ENCODE data around the gene PRTFDC1.

PRTFDC1 gene

DNA sequence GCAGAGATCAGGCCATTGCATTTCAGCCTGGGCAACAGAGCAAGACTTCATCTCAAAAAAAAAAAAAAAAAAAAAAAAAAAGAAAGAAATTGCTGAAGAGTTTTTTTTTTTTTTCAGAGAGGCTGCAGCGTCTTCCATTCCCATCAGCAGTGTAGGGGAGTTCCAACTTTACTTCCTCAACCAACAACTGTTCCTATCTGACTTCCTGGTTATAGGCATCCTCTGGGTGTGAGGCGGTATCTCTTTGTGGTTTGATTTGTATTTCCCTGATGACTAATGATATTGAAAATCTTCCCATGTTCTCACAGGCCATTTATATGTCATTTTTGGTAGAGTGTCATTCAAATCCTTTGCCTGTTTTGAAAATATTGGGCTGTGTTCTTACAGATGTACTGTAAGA lies 40.2 kb downstream of the PRTFDC1 start:
- Histone ChIP-seq H3K56ac (ENCODE audit: low read length) (no peak overlapping the region), H3K4me3 (ENCODE audit: low read length) (no peak overlapping the region), H3K79me1 (ENCODE audit: low read length) (no peaks in the 10 kb centered on the region), H3K4me2 (ENCODE audit: low read length) (no peak overlapping the region), H3K23ac (ENCODE audit: low read length) (no peak overlapping the region), H3K27me3 (ENCODE audit: insufficient read depth, low read length, poor library complexity) (no peaks in the 10 kb centered on the region), H2AK5ac (ENCODE audit: low read length) (no peak overlapping the region), H3K27ac (ENCODE audit: low read depth, low read length) (no peak overlapping the region), H3K18ac (ENCODE audit: low read length) (no peak overlapping the region), H3K4me1 (ENCODE audit: control insufficient read depth, low read depth, low read length) (no peaks in the 10 kb centered on the region), H2BK15ac (replicated peaks; ENCODE audit: low read depth) (no peak overlapping the region), H3K9ac (ENCODE audit: low read length) (no peak overlapping the region), H3K79me2 (ENCODE audit: control insufficient read depth, insufficient read depth, low read length) (no peaks in the 10 kb centered on the region), H3K4ac (ENCODE audit: low read depth, low read length) (no peak overlapping the region), H3K36me3 (ENCODE audit: control insufficient read depth, insufficient read depth, low read length) (no peaks in the 10 kb centered on the region), H4K8ac (ENCODE audit: low read depth, low read length) (no peak overlapping the region), H2BK5ac (ENCODE audit: low read length) (no peak overlapping the region), H4K5ac (ENCODE audit: low read length) (no peak overlapping the region), H2BK120ac (ENCODE audit: low read depth, low read length) (no peak overlapping the region)
- WGBS (ENCODE audit: extremely low coverage, insufficient coverage, low lambda C conversion rate) = no CpG with 5 or more reads among the region's 2 CpGs
- no peak for DNase-seq

DNA sequence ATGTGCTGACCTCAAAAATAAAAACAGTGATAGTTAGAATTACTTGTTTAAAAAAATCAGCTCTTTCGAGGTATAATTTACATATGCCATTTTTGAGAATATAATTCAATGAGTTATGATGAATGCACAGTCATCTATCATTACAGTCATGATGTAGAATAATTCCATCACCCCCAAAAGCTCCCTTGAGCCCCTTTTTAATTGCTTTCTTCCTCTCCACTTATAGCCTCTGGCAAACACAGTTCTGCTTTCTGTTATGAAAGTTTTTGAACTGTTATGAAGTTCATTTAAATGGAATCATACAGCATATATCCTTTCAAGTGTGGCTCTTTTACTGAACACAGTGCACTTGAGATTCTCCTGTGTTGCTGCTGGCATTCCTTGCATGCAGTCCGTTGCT lies 41.4 kb downstream of the PRTFDC1 start:
- Histone ChIP-seq H4K8ac (ENCODE audit: low read depth, low read length) (no peak overlapping the region), H3K4me3 (ENCODE audit: low read length) (no peak overlapping the region), H3K79me1 (ENCODE audit: low read length) (no peaks in the 10 kb centered on the region), H3K23ac (ENCODE audit: low read length) (no peak overlapping the region), H2AK5ac (ENCODE audit: low read length) (no peak overlapping the region), H3K18ac (ENCODE audit: low read length) (no peak overlapping the region), H3K9ac (ENCODE audit: low read length) (no peak overlapping the region), H3K36me3 (ENCODE audit: control insufficient read depth, insufficient read depth, low read length) (no peaks in the 10 kb centered on the region), H2BK5ac (ENCODE audit: low read length) (no peak overlapping the region), H3K4me1 (ENCODE audit: control insufficient read depth, low read depth, low read length) (no peaks in the 10 kb centered on the region), H4K5ac (ENCODE audit: low read length) (no peak overlapping the region), H2BK15ac (replicated peaks; ENCODE audit: low read depth) (no peak overlapping the region), H3K4ac (ENCODE audit: low read depth, low read length) (no peak overlapping the region), H2BK120ac (ENCODE audit: low read depth, low read length) (no peak overlapping the region), H3K56ac (ENCODE audit: low read length) (no peak overlapping the region), H3K27ac (ENCODE audit: low read depth, low read length) (no peak overlapping the region), H3K4me2 (ENCODE audit: low read length) (no peak overlapping the region), H3K27me3 (ENCODE audit: insufficient read depth, low read length, poor library complexity) (no peaks in the 10 kb centered on the region), H3K79me2 (ENCODE audit: control insufficient read depth, insufficient read depth, low read length) (no peaks in the 10 kb centered on the region)
- no peak for DNase-seq
- WGBS (ENCODE audit: extremely low coverage, insufficient coverage, low lambda C conversion rate) = no CpG with 5 or more reads among the region's 2 CpGs

- no peak for DNase-seq
- no peak overlapping the region for H3K4me3 ChIP-seq (ENCODE audit: low read length)
- H2AK5ac ChIP-seq (ENCODE audit: low read length) = no peak overlapping the region
- no peak overlapping the region for H4K8ac ChIP-seq (ENCODE audit: low read depth, low read length)
- H2BK15ac ChIP-seq (replicated peaks; ENCODE audit: low read depth) = no peak overlapping the region
- H3K9ac ChIP-seq (ENCODE audit: low read length) = no peak overlapping the region
- no peaks in the 10 kb centered on the region for H3K79me1 ChIP-seq (ENCODE audit: low read length)
- H3K18ac ChIP-seq (ENCODE audit: low read length) = no peak overlapping the region
- H3K79me2 ChIP-seq (ENCODE audit: control insufficient read depth, insufficient read depth, low read length) = no peaks in the 10 kb centered on the region
- H2BK5ac ChIP-seq (ENCODE audit: low read length) = no peak overlapping the region
- no peaks in the 10 kb centered on the region for H3K27me3 ChIP-seq (ENCODE audit: insufficient read depth, low read length, poor library complexity)
- H3K4me1 ChIP-seq (ENCODE audit: control insufficient read depth, low read depth, low read length) = no peaks in the 10 kb centered on the region
- H3K23ac ChIP-seq (ENCODE audit: low read length) = no peak overlapping the region
- no peaks in the 10 kb centered on the region for H3K36me3 ChIP-seq (ENCODE audit: control insufficient read depth, insufficient read depth, low read length)
- H3K56ac ChIP-seq (ENCODE audit: low read length) = no peak overlapping the region
- H3K27ac ChIP-seq (ENCODE audit: low read depth, low read length) = no peak overlapping the region
- no peak overlapping the region for H3K4ac ChIP-seq (ENCODE audit: low read depth, low read length)
- H3K4me2 ChIP-seq (ENCODE audit: low read length) = no peak overlapping the region
- H2BK120ac ChIP-seq (ENCODE audit: low read depth, low read length) = no peak overlapping the region
- no peak overlapping the region for H4K5ac ChIP-seq (ENCODE audit: low read length)
Observed at GRCh38 chr10:24910574-24910973, 41.8 kb downstream of the PRTFDC1 start.

- Histone ChIP-seq H2BK5ac (ENCODE audit: low read length) (no peak overlapping the region), H2AK5ac (ENCODE audit: low read length) (no peak overlapping the region), H2BK120ac (ENCODE audit: low read depth, low read length) (no peak overlapping the region), H3K79me2 (ENCODE audit: control insufficient read depth, insufficient read depth, low read length) (no peaks in the 10 kb centered on the region), H3K27me3 (ENCODE audit: insufficient read depth, low read length, poor library complexity) (no peaks in the 10 kb centered on the region), H3K36me3 (ENCODE audit: control insufficient read depth, insufficient read depth, low read length) (no peaks in the 10 kb centered on the region), H3K56ac (ENCODE audit: low read length) (no peak overlapping the region), H3K18ac (ENCODE audit: low read length) (no peak overlapping the region), H3K4me2 (ENCODE audit: low read length) (no peak overlapping the region), H3K9ac (ENCODE audit: low read length) (no peak overlapping the region), H3K4ac (ENCODE audit: low read depth, low read length) (no peak overlapping the region), H3K27ac (ENCODE audit: low read depth, low read length) (no peak overlapping the region), H3K4me3 (ENCODE audit: low read length) (no peak overlapping the region), H3K79me1 (ENCODE audit: low read length) (no peaks in the 10 kb centered on the region), H2BK15ac (replicated peaks; ENCODE audit: low read depth) (no peak overlapping the region), H4K5ac (ENCODE audit: low read length) (no peak overlapping the region), H4K8ac (ENCODE audit: low read depth, low read length) (no peak overlapping the region), H3K4me1 (ENCODE audit: control insufficient read depth, low read depth, low read length) (no peaks in the 10 kb centered on the region), H3K23ac (ENCODE audit: low read length) (no peak overlapping the region)
- DNase-seq = no peak
- WGBS (ENCODE audit: extremely low coverage, insufficient coverage, low lambda C conversion rate) = no CpG with 5 or more reads among the region's 2 CpGs
Observed at GRCh38 chr10:24908793-24909423, 43.5 kb downstream of the PRTFDC1 start.

GRCh38 chr10:24907956-24908355 lies 44.5 kb downstream of the PRTFDC1 start:
- Histone ChIP-seq H2BK15ac (replicated peaks; ENCODE audit: low read depth) (no peak overlapping the region), H3K56ac (ENCODE audit: low read length) (no peak overlapping the region), H3K18ac (ENCODE audit: low read length) (no peak overlapping the region), H2BK5ac (ENCODE audit: low read length) (no peak overlapping the region), H3K4me2 (ENCODE audit: low read length) (no peak overlapping the region), H4K5ac (ENCODE audit: low read length) (no peak overlapping the region), H3K79me2 (ENCODE audit: control insufficient read depth, insufficient read depth, low read length) (no peaks in the 10 kb centered on the region), H3K27me3 (ENCODE audit: insufficient read depth, low read length, poor library complexity) (no peaks in the 10 kb centered on the region), H4K8ac (ENCODE audit: low read depth, low read length) (no peak overlapping the region), H3K27ac (ENCODE audit: low read depth, low read length) (no peak overlapping the region), H2AK5ac (ENCODE audit: low read length) (no peak overlapping the region), H3K4me3 (ENCODE audit: low read length) (no peak overlapping the region), H3K4me1 (ENCODE audit: control insufficient read depth, low read depth, low read length) (no peaks in the 10 kb centered on the region), H3K36me3 (ENCODE audit: control insufficient read depth, insufficient read depth, low read length) (no peaks in the 10 kb centered on the region), H2BK120ac (ENCODE audit: low read depth, low read length) (no peak overlapping the region), H3K4ac (ENCODE audit: low read depth, low read length) (no peak overlapping the region), H3K79me1 (ENCODE audit: low read length) (no peaks in the 10 kb centered on the region), H3K9ac (ENCODE audit: low read length) (no peak overlapping the region), H3K23ac (ENCODE audit: low read length) (no peak overlapping the region)
- DNase-seq = no peak
- WGBS (ENCODE audit: extremely low coverage, insufficient coverage, low lambda C conversion rate) = no CpG with 5 or more reads among the region's 6 CpGs

DNA sequence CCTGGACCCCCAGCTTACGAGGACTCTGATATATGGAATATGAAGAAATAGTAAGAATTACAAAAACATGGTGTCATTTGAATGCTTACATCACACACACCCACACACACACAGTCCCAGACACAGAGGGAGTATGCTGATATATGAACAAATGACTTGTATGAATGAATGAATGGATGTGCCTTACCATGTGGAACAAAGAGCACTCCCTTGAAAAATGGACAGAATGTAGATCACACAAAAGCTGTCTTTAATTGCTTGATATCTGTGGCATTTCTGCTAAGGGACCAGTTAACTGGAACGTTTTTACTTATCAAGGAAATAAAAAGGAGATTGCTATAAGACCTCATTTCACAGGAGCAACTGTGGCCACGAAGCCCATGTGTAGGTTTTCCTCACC lies 46.0 kb downstream of the PRTFDC1 start:
- H3K4me3 ChIP-seq (ENCODE audit: low read length) = no peak overlapping the region
- H3K27me3 ChIP-seq (ENCODE audit: insufficient read depth, low read length, poor library complexity) = no peaks in the 10 kb centered on the region
- H3K4me1 ChIP-seq (ENCODE audit: control insufficient read depth, low read depth, low read length) = no peaks in the 10 kb centered on the region
- no peak for DNase-seq
- H4K8ac ChIP-seq (ENCODE audit: low read depth, low read length) = no peak overlapping the region
- H3K18ac ChIP-seq (ENCODE audit: low read length) = no peak overlapping the region
- no peak overlapping the region for H3K9ac ChIP-seq (ENCODE audit: low read length)
- H3K36me3 ChIP-seq (ENCODE audit: control insufficient read depth, insufficient read depth, low read length) = no peaks in the 10 kb centered on the region
- H3K56ac ChIP-seq (ENCODE audit: low read length) = no peak overlapping the region
- no CpG with 5 or more reads among the region's 3 CpGs for WGBS (ENCODE audit: extremely low coverage, insufficient coverage, low lambda C conversion rate)
- H2AK5ac ChIP-seq (ENCODE audit: low read length) = no peak overlapping the region
- H3K79me1 ChIP-seq (ENCODE audit: low read length) = no peaks in the 10 kb centered on the region
- H3K79me2 ChIP-seq (ENCODE audit: control insufficient read depth, insufficient read depth, low read length) = no peaks in the 10 kb centered on the region
- H3K4ac ChIP-seq (ENCODE audit: low read depth, low read length) = no peak overlapping the region
- no peak overlapping the region for H2BK15ac ChIP-seq (replicated peaks; ENCODE audit: low read depth)
- H3K4me2 ChIP-seq (ENCODE audit: low read length) = no peak overlapping the region
- H2BK5ac ChIP-seq (ENCODE audit: low read length) = no peak overlapping the region
- no peak overlapping the region for H3K27ac ChIP-seq (ENCODE audit: low read depth, low read length)
- no peak overlapping the region for H2BK120ac ChIP-seq (ENCODE audit: low read depth, low read length)
- no peak overlapping the region for H4K5ac ChIP-seq (ENCODE audit: low read length)
- no peak overlapping the region for H3K23ac ChIP-seq (ENCODE audit: low read length)
